ENCODE measurements around the gene SASH1. TPM values are rescaled to one million over a fixed set of nuclear protein-coding genes. Genes with fewer than 3 reads are reported as not detected.

Gene SASH1
- total RNA-seq = 10 to 100 TPM; 21.0 to 49.8 TPM

GRCh38 chr6:148342350-148343046 lies at the start of gene SASH1:
TSS of gene SASH1 (plus strand) at chr6:148342838. CDS start at chr6:148343068, 230 bp downstream.
- no peaks in the 10 kb centered on the region for H3K36me3 ChIP-seq (replicated peaks in 1 of 2; ENCODE audit: insufficient read depth in 1 of 2, low read depth in 2 of 2)
- H3K4me3 ChIP-seq = peak within 1 kb of the TSS; percentile 18 to 50
- no peaks in the 10 kb centered on the region for H3K9me3 ChIP-seq
- TF ChIP-seq POLR2A (IDR thresholded peaks at IDR 0.05) = peak; percentile 19 to 77 (median 70)
- TF ChIP-seq CTCF (IDR thresholded peaks at IDR 0.05) = no peak
- no peaks in the 10 kb centered on the region for H3K27me3 ChIP-seq
- peaks cover 22% of the 10 kb centered on the region for H3K4me1 ChIP-seq
- ATAC-seq (peak; percentile 87), DNase-seq (peak; percentile 64 to 78 (median 71))
- peak within 1 kb of the TSS; percentile 60 to 90 (median 87) for H3K27ac ChIP-seq
- intact Hi-C loops (cut with DNase I) = no loop called here
- 0% methylated on average over 7 to 62 of the region's 67 CpGs for whole genome bisulfite sequencing, 2 donors

GRCh38 chr6:148293181-148293995 lies 49.2 kb upstream of the SASH1 start:
- intact Hi-C loops (cut with DNase I) = no loop called here
- WGBS, 2 donors = 31 to 49% methylated on average over 4 to 9 of the region's 9 CpGs
- Histone ChIP-seq H3K4me1 (peaks cover 7% of the 10 kb centered on the region), H3K4me3 (no peak overlapping the region), H3K36me3 (replicated peaks in 1 of 2; ENCODE audit: insufficient read depth in 1 of 2, low read depth in 2 of 2) (no peaks in the 10 kb centered on the region), H3K9me3 (no peaks in the 10 kb centered on the region), H3K27me3 (no peaks in the 10 kb centered on the region), H3K27ac (no peak overlapping the region)
- peak; percentile 67 for ATAC-seq
- TF ChIP-seq POLR2A (IDR thresholded peaks at IDR 0.05) (no peak), CTCF (IDR thresholded peaks at IDR 0.05) (no peak)
- DNase-seq = peak; percentile 38 to 71 (median 60)

GRCh38 chr6:148294059-148294458 lies 48.6 kb upstream of the SASH1 start:
- 92 to 93% methylated on average over 7 of the region's 7 CpGs for WGBS, 2 donors

GRCh38 chr6:148295261-148295887 lies 47.3 kb upstream of the SASH1 start:
- no peak overlapping the region for H3K4me3 ChIP-seq
- TF ChIP-seq CTCF (IDR thresholded peaks at IDR 0.05) = no peak
- TF ChIP-seq POLR2A (IDR thresholded peaks at IDR 0.05) = no peak
- DNase-seq (no peak), ATAC-seq (no peak)
- no peak overlapping the region for H3K27ac ChIP-seq
- H3K4me1 ChIP-seq = peaks cover 7% of the 10 kb centered on the region
- 52 to 61% methylated on average over 7 of the region's 7 CpGs for WGBS, 2 donors
- intact Hi-C loops (cut with DNase I) = no loop called here
- H3K9me3 ChIP-seq = no peaks in the 10 kb centered on the region
- no peaks in the 10 kb centered on the region for H3K27me3 ChIP-seq
- H3K36me3 ChIP-seq (replicated peaks in 1 of 2; ENCODE audit: insufficient read depth in 1 of 2, low read depth in 2 of 2) = no peaks in the 10 kb centered on the region

More at GRCh38 chr6:148294059-148294458, 48.6 kb upstream of the SASH1 start:
- Histone ChIP-seq H3K4me3 (no peak overlapping the region), H3K9me3 (no peaks in the 10 kb centered on the region), H3K27ac (no peak overlapping the region), H3K4me1 (peaks cover 7% of the 10 kb centered on the region), H3K27me3 (no peaks in the 10 kb centered on the region), H3K36me3 (replicated peaks in 1 of 2; ENCODE audit: insufficient read depth in 1 of 2, low read depth in 2 of 2) (no peaks in the 10 kb centered on the region)
- DNase-seq (no peak), ATAC-seq (no peak)
- intact Hi-C loops (cut with DNase I) = no loop called here
- TF ChIP-seq CTCF (IDR thresholded peaks at IDR 0.05) (no peak), POLR2A (IDR thresholded peaks at IDR 0.05) (no peak)

All from body of pancreas (tissue), 4 donors.